Common myeloid progenitor, CD34-positive (primary cell): ENCODE results near the gene APOBEC3A.
A peak's percentile ranks its signal among the peaks of the same experiment; 100 is the strongest.

Source experiments
- CTCF ChIA-PET: fragments of 350-600 bp; sonication (Branson Sonifier 250); formaldehyde crosslinking; loops from one replicate; lab custom pipeline; 2021; ENCODE audit warnings: antibody characterized with exemption; lab: Charles Lee
- POLR2A ChIA-PET: fragments of 350-600 bp; sonication (Branson Sonifier 250); formaldehyde crosslinking; loops from one replicate; lab custom pipeline; 2021; ENCODE audit warnings: antibody characterized with exemption; lab: Charles Lee
- DNase-seq, 3 donors: peaks; one replicate each; pipeline versions ENCODE4 v3.0.0 to v3.0.0-alpha.2; 2013
- H3K27ac ChIP-seq, 2 experiments: 1 replicate in 1 of 2; 2 replicates in 1 of 2; pipeline ENCODE4 v1.7.0; 2013; ENCODE audit warnings: inconsistent platforms in 2 of 2, low read length in 2 of 2, mild to moderate bottlenecking in 2 of 2, low read depth in 1 of 2, moderate library complexity in 1 of 2; ENCODE audit not compliant: severe bottlenecking in 2 of 2, insufficient read depth in 1 of 2, poor library complexity in 1 of 2
- H3K27me3 ChIP-seq, 5 experiments: replicated peaks in 2 of 5; 1 replicate in 3 of 5; 2 replicates in 2 of 5; pipeline versions ENCODE4 v1.6.1 to v1.7.0; 2013; ENCODE audit warnings: low read length in 4 of 5, mild to moderate bottlenecking in 2 of 5, moderate library complexity in 2 of 5, inconsistent platforms in 1 of 5; ENCODE audit not compliant: insufficient read depth in 5 of 5, control insufficient read depth in 4 of 5
- H3K36me3 ChIP-seq, 4 experiments: 1 replicate in 2 of 4; 2 replicates in 2 of 4; pipeline versions ENCODE4 v1.6.1 to v1.7.0; 2013; ENCODE audit warnings: low read length in 3 of 4, control low read depth in 1 of 4, mild to moderate bottlenecking in 1 of 4; ENCODE audit not compliant: control insufficient read depth in 4 of 4, insufficient read depth in 4 of 4
- H3K4me1 ChIP-seq, 4 experiments: 1 replicate in 3 of 4; 2 replicates in 1 of 4; pipeline versions ENCODE4 v1.6.1 to v1.7.1; 2013; ENCODE audit warnings: low read length in 3 of 4, mild to moderate bottlenecking in 3 of 4, control low read depth in 1 of 4, inconsistent platforms in 1 of 4, moderate library complexity in 1 of 4; ENCODE audit not compliant: control insufficient read depth in 4 of 4, insufficient read depth in 4 of 4; ENCODE audit errors: control extremely low read depth in 1 of 4
- H3K4me3 ChIP-seq, 7 experiments: 1 replicate in 4 of 7; 2 replicates in 3 of 7; pipeline versions ENCODE4 v1.5.1 to v1.7.0; 2013; ENCODE audit warnings: mild to moderate bottlenecking in 7 of 7, low read length in 6 of 7, moderate library complexity in 6 of 7, inconsistent platforms in 2 of 7, low read depth in 2 of 7, control low read depth in 1 of 7; ENCODE audit not compliant: insufficient read depth in 4 of 7, control insufficient read depth in 1 of 7; ENCODE audit errors: extremely low read depth in 1 of 7
- H3K9me3 ChIP-seq, 5 experiments: 1 replicate in 4 of 5; 2 replicates in 1 of 5; pipeline versions ENCODE4 v1.6.1 to v1.7.1; 2013; ENCODE audit warnings: low read length in 4 of 5, mild to moderate bottlenecking in 2 of 5, inconsistent platforms in 1 of 5, low read depth in 1 of 5, moderate library complexity in 1 of 5; ENCODE audit not compliant: control insufficient read depth in 4 of 5, insufficient read depth in 2 of 5; ENCODE audit errors: control extremely low read depth in 1 of 5
- WGBS: methylation state at CpG from one replicate; pipeline ENCODE4 v1.1.5; 2013; ENCODE audit not compliant: insufficient coverage; 5-methylcytosine and 5-hydroxymethylcytosine counted together

APOBEC3A gene

GRCh38 chr22:38935616-38936015 lies 21.8 kb upstream of the APOBEC3A start:
- ChIA-PET POLR2A (no interaction called here), CTCF (no interaction called here)
- Histone ChIP-seq H3K4me3 (no peak overlapping the region), H3K9me3 (no peaks in the 10 kb centered on the region), H3K4me1 (peaks cover 0 to 8% (median 0%) of the 10 kb centered on the region in 4 experiments), H3K27me3 (peaks cover 0 to 12% (median 0%) of the 10 kb centered on the region in 5 experiments), H3K36me3 (no peaks in the 10 kb centered on the region), H3K27ac (no peak overlapping the region)
- no peak for DNase-seq
- 97% methylated on average over 10 of the region's 13 CpGs for WGBS

- H3K9me3 ChIP-seq, result no peaks in the 10 kb centered on the region
- no peak overlapping the region for H3K4me3 ChIP-seq
- no peaks in the 10 kb centered on the region for H3K36me3 ChIP-seq
- CTCF ChIA-PET, result no interaction called here
- H3K4me1 ChIP-seq, result peaks cover 8 to 18% (median 9%) of the 10 kb centered on the region in 4 experiments
- DNase-seq, result no peak
- no peak overlapping the region for H3K27ac ChIP-seq
- H3K27me3 ChIP-seq, result peaks cover 0 to 12% (median 0%) of the 10 kb centered on the region in 5 experiments
- WGBS, result 88% methylated on average over 14 of the region's 17 CpGs
- POLR2A ChIA-PET, result interaction anchor here (0.6 kb wide), 1 partner anchor 18 kb away, joined by 4 read pairs; no protein-coding TSS in a partner anchor
These were observed 20.8 kb upstream of the APOBEC3A start for GRCh38 chr22:38936562-38936961.

DNA sequence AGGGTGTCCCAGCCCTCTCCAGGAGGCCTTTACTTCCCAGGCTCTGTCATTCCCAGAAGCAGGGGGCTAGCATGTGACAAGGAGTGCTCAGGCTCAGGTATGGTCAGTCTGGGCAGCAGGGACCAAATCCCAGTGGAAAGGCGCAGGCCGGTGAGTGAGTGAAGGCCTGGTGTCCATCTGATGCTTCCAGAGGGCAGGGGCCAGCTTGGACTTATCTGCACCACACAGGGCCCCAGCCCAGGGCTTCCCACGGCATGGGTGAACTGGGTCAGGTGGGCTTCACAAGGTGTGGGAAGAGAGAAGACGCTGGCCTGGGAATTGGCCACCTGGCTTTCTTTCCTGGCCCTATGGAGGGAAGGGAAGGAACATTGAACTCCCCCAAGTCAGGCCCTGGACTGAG lies 20.4 kb upstream of the APOBEC3A start:
- H3K9me3 ChIP-seq, result no peaks in the 10 kb centered on the region
- no peak overlapping the region for H3K4me3 ChIP-seq
- H3K27me3 ChIP-seq, result peaks cover 0 to 12% (median 0%) of the 10 kb centered on the region in 5 experiments
- 100% methylated on average over 4 of the region's 4 CpGs for WGBS
- ChIA-PET CTCF (no interaction called here), POLR2A (interaction anchor here (0.6 kb wide), 1 partner anchor 18 kb away, joined by 4 read pairs; no protein-coding TSS in a partner anchor)
- H3K36me3 ChIP-seq, result no peaks in the 10 kb centered on the region
- H3K27ac ChIP-seq, result no peak overlapping the region
- DNase-seq, result no peak
- peaks cover 8 to 22% (median 13%) of the 10 kb centered on the region in 4 experiments for H3K4me1 ChIP-seq

- no peak for DNase-seq
- Histone ChIP-seq H3K27ac (no peak overlapping the region), H3K27me3 (peaks cover 0 to 12% (median 0%) of the 10 kb centered on the region in 5 experiments), H3K36me3 (no peaks in the 10 kb centered on the region), H3K4me1 (peaks cover 8 to 22% (median 15%) of the 10 kb centered on the region in 4 experiments), H3K9me3 (no peaks in the 10 kb centered on the region), H3K4me3 (no peak overlapping the region)
- POLR2A ChIA-PET, result no interaction called here
- CTCF ChIA-PET, result no interaction called here
- WGBS, result 92% methylated on average over 10 of the region's 12 CpGs
These were observed 19.9 kb upstream of the APOBEC3A start for GRCh38 chr22:38937541-38937940.

GRCh38 chr22:38938221-38938620 lies 19.2 kb upstream of the APOBEC3A start:
- DNase-seq, result no peak
- H3K4me3 ChIP-seq, result no peak overlapping the region
- POLR2A ChIA-PET, result no interaction called here
- no peaks in the 10 kb centered on the region for H3K36me3 ChIP-seq
- CTCF ChIA-PET, result interaction anchor here (0.5 to 1.0 kb wide), 3 partner anchors 28 to 383 kb away, joined by 3 read pairs; no protein-coding TSS in a partner anchor
- no peak overlapping the region for H3K27ac ChIP-seq
- no peaks in the 10 kb centered on the region for H3K9me3 ChIP-seq
- WGBS, result 90% methylated on average over 11 of the region's 11 CpGs
- peaks cover 0 to 12% (median 0%) of the 10 kb centered on the region in 5 experiments for H3K27me3 ChIP-seq
- peaks cover 10 to 24% (median 21%) of the 10 kb centered on the region in 4 experiments for H3K4me1 ChIP-seq

DNA sequence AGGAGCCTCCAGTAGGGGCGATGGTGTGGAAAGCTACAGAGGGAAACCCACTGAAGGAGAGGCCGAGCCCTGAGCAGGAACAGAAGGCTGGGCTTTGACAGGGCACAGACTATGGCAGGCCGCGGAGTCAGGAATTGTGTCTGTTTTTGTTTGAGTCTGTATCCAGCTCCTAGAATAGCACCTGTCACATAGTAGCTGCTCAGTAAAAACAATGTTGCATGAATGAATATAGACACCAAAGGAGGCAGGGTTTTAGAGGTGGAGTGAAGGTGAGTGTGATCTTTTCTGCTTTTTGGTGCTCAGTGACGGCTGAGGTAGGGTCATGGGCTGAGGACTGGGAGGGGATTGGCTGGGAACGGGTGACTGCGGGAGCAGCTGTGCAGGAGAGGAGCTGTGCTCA lies 18.5 kb upstream of the APOBEC3A start:
- CTCF ChIA-PET, result interaction anchor here (0.5 to 1.0 kb wide), 4 partner anchors 27 to 382 kb away, joined by 3 to 4 read pairs (median 3); no protein-coding TSS in a partner anchor

DNA sequence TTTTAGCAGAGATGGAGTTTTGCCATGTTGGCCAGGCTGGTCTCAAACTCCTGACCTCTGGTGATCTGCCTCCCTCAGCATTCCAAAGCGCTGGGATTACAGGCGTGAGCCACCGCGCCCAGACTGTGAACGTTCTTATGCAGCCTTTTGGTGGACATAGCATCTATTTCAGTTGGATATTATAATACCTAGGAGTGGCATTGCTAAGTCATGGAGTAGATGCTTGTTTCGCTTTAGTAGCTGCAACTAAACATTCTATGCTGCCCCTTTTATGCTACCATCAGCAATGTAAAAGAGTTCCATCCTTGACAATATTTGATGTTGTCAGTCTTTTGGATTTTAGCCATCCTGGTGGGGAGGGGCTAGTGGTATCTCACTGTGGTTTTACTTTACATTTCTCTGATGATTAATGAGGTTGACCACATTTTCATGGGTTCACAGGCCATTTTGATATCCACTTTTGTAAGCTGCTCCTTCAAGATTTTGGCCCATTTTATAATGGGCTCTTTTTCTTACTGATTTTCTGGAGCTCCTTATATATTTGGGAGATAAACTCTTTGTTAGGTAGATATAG lies 16.5 kb upstream of the APOBEC3A start:
- Histone ChIP-seq H3K9me3 (no peaks in the 10 kb centered on the region), H3K27me3 (peaks cover 0 to 9% (median 0%) of the 10 kb centered on the region in 5 experiments), H3K27ac (no peak overlapping the region), H3K36me3 (no peaks in the 10 kb centered on the region), H3K4me1 (peaks cover 16 to 28% (median 27%) of the 10 kb centered on the region in 4 experiments), H3K4me3 (peak overlapping the region in 3 of 7 experiments; percentile 9 to 76 (median 61))
- DNase-seq, result peak in 2 of 3 donors; percentile 58 to 59
- ChIA-PET CTCF (interaction anchor here (3.5 kb wide), 1 partner anchor 10 kb away, joined by 19 read pairs; no protein-coding TSS in a partner anchor), POLR2A (no interaction called here)
- 93% methylated on average over 3 of the region's 6 CpGs for WGBS

More for the DNA sequence above, 18.5 kb upstream of the APOBEC3A start:
- peaks cover 16 to 28% (median 27%) of the 10 kb centered on the region in 4 experiments for H3K4me1 ChIP-seq
- POLR2A ChIA-PET, result interaction anchor here (0.7 kb wide), 1 partner anchor 528 kb away, joined by 3 read pairs; no protein-coding TSS in a partner anchor
- 93% methylated on average over 4 of the region's 7 CpGs for WGBS
- H3K9me3 ChIP-seq, result no peaks in the 10 kb centered on the region
- no peak overlapping the region for H3K27ac ChIP-seq
- no peak for DNase-seq
- peaks cover 0 to 12% (median 0%) of the 10 kb centered on the region in 5 experiments for H3K27me3 ChIP-seq
- H3K36me3 ChIP-seq, result no peaks in the 10 kb centered on the region
- H3K4me3 ChIP-seq, result no peak overlapping the region
